Activated B cell treated with CpG ODN at 0.5 μM for 24 hours (primary cell): ENCODE measurements around the gene CAPN9. TPM values are rescaled to one million over a fixed set of nuclear protein-coding genes. Genes with fewer than 3 reads are reported as not detected.

Source experiments
- ATAC-seq: fragments of 200-7000 bp; cut with Tn5 transposase; one replicate; pipeline ENCODE4 v1.10.0; 2021; ENCODE audit warnings: low read depth, mild to moderate bottlenecking, moderate library complexity
- CTCF ChIA-PET: fragments of 350-600 bp; sonication (Branson Sonifier 250); formaldehyde crosslinking; loops from one replicate; lab custom pipeline; 2021; ENCODE audit warnings: antibody characterized with exemption; lab: Charles Lee
- POLR2A ChIA-PET: fragments of 350-600 bp; sonication (Branson Sonifier 250); formaldehyde crosslinking; loops from one replicate; lab custom pipeline; 2021; ENCODE audit warnings: antibody characterized with exemption; lab: Charles Lee
- DNase-seq: peaks from one replicate; pipeline ENCODE4 v3.0.0; 2022
- H3K27ac Mint-ChIP-seq: one replicate; pipeline ENCODE4 v1.8.0; 2020; ENCODE audit warnings: mixed read lengths
- H3K27me3 Mint-ChIP-seq: one replicate; pipeline ENCODE4 v1.8.0; 2021; ENCODE audit warnings: mixed read lengths
- H3K36me3 Mint-ChIP-seq: one replicate; pipeline ENCODE4 v1.8.0; 2021; ENCODE audit warnings: low read depth, mixed read lengths
- H3K4me1 Mint-ChIP-seq: one replicate; pipeline ENCODE4 v1.8.0; 2021; ENCODE audit warnings: mixed read lengths
- H3K4me3 Mint-ChIP-seq: one replicate; pipeline ENCODE4 v1.8.0; 2020; ENCODE audit warnings: mild to moderate bottlenecking, mixed read lengths
- H3K9me3 Mint-ChIP-seq: one replicate; pipeline ENCODE4 v1.8.0; 2020; ENCODE audit warnings: mixed read lengths
- CTCF ChIP-seq: fragments of 200-600 bp; IDR thresholded peaks from one replicate; pipeline ENCODE4 v1.8.0; 2022; ENCODE audit warnings: antibody characterized with exemption, mild to moderate bottlenecking
- intact Hi-C: fragments of 100-400 bp; cut with micrococcal nuclease; formaldehyde crosslinking; loops from one replicate; pipeline ENCODE4 v1.15.1; 2024
- total RNA-seq: library from RNA; stranded (reverse); gene quantifications from 2 replicates; pipeline ENCODE4 v1.2.3, GENCODE V29; 2022

The CAPN9 gene
- total RNA-seq, 1 donor from 2014 or later, result not detected

- no peak overlapping the region for H3K27ac Mint-ChIP-seq
Observed at GRCh38 chr1:230814949-230815692, 67.9 kb downstream of the CAPN9 start.

GRCh38 chr1:230816018-230816417 is 68.8 kb downstream of the CAPN9 start:
- Mint-ChIP-seq H3K9me3 (peaks cover 19% of the 10 kb centered on the region), H3K4me3 (no peak overlapping the region), H3K27ac (no peak overlapping the region), H3K4me1 (no peaks in the 10 kb centered on the region), H3K27me3 (peaks cover 17% of the 10 kb centered on the region), H3K36me3 (no peaks in the 10 kb centered on the region)
- no peak for TF ChIP-seq CTCF
- no peak for DNase-seq
- intact Hi-C loops, result no loop called here
- ChIA-PET POLR2A (no interaction called here), CTCF (no interaction called here)
- ATAC-seq, result no peak

More at GRCh38 chr1:230814949-230815692, 67.9 kb downstream of the CAPN9 start:
- no peak overlapping the region for H3K4me3 Mint-ChIP-seq
- H3K27me3 Mint-ChIP-seq, result peaks cover 14% of the 10 kb centered on the region
- ChIA-PET CTCF (no interaction called here), POLR2A (no interaction called here)
- H3K36me3 Mint-ChIP-seq, result no peaks in the 10 kb centered on the region
- no peak for TF ChIP-seq CTCF
- DNase-seq (no peak), ATAC-seq (no peak)
- H3K4me1 Mint-ChIP-seq, result no peaks in the 10 kb centered on the region
- peaks cover 19% of the 10 kb centered on the region for H3K9me3 Mint-ChIP-seq
- intact Hi-C loops, result no loop called here

GRCh38 chr1:230818367-230818766 is 71.2 kb downstream of the CAPN9 start:
- Mint-ChIP-seq H3K27ac (no peak overlapping the region), H3K4me3 (no peak overlapping the region), H3K36me3 (no peaks in the 10 kb centered on the region), H3K27me3 (peaks cover 26% of the 10 kb centered on the region), H3K9me3 (peaks cover 5% of the 10 kb centered on the region), H3K4me1 (no peaks in the 10 kb centered on the region)
- POLR2A ChIA-PET, result no interaction called here
- CTCF ChIA-PET, result no interaction called here
- no peak for DNase-seq
- intact Hi-C loops, result no loop called here
- no peak for TF ChIP-seq CTCF
- no peak for ATAC-seq

- Mint-ChIP-seq H3K27ac (no peak overlapping the region), H3K4me3 (no peak overlapping the region), H3K9me3 (peaks cover 1% of the 10 kb centered on the region), H3K36me3 (no peaks in the 10 kb centered on the region), H3K4me1 (no peaks in the 10 kb centered on the region), H3K27me3 (peaks cover 26% of the 10 kb centered on the region)
- POLR2A ChIA-PET, result no interaction called here
- no peak for TF ChIP-seq CTCF
- ATAC-seq, result no peak
- intact Hi-C loops, result no loop called here
- CTCF ChIA-PET, result no interaction called here
- no peak for DNase-seq
Observed at GRCh38 chr1:230818901-230819300, 71.7 kb downstream of the CAPN9 start.

GRCh38 chr1:230819976-230820375 is 72.8 kb downstream of the CAPN9 start:
- no peaks in the 10 kb centered on the region for H3K4me1 Mint-ChIP-seq
- no peak for ATAC-seq
- ChIA-PET POLR2A (no interaction called here), CTCF (interaction anchor here (0.7 kb wide), 1 partner anchor 495 kb away, joined by 3 read pairs; no protein-coding TSS in a partner anchor)
- no peak overlapping the region for H3K4me3 Mint-ChIP-seq
- no peak for DNase-seq
- H3K27ac Mint-ChIP-seq, result no peak overlapping the region
- H3K9me3 Mint-ChIP-seq, result no peaks in the 10 kb centered on the region
- intact Hi-C loops, result no loop called here
- no peak for TF ChIP-seq CTCF
- H3K27me3 Mint-ChIP-seq, result peaks cover 23% of the 10 kb centered on the region
- H3K36me3 Mint-ChIP-seq, result no peaks in the 10 kb centered on the region
